ENCODE results near the gene SSBP3. TPM values are rescaled to one million over a fixed set of nuclear protein-coding genes. Genes with fewer than 3 reads are reported as not detected.
"Not testable (repeated sequence)": the region's sequence is repeated elsewhere in the genome, so short reads cannot be mapped to it uniquely, and the experiment has no call there.

Gene SSBP3
- total and polyA plus RNA-seq, 9 of the 15 experiments (the other 6 are each of a cell fraction or from before 2014, with no cell fraction given): 8.7 to 108 (median 33.8) TPM

DNA sequence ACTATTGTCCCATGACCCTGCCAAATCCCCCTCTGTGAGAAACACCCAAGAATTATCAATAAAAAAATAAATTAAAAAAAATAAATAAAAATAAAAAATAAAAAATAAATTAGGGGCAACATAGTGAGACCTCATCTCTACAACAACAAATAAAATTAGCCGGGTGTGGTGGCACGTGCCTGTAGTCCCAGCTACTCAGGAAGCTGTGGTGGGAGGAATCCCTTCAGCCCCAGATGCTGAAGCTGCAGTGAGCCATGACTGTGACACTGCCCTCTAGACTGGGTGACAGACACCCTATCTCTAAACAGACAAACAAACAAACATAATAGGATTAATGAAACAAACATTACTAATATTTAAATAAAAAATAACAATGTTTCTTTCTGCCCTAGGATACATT, 171.9 kb downstream of the SSBP3 start (continued):
- TF ChIP-seq ZNF239 (CRISPR knock-in tag; IDR thresholded peaks at IDR 0.05): no peak

DNA sequence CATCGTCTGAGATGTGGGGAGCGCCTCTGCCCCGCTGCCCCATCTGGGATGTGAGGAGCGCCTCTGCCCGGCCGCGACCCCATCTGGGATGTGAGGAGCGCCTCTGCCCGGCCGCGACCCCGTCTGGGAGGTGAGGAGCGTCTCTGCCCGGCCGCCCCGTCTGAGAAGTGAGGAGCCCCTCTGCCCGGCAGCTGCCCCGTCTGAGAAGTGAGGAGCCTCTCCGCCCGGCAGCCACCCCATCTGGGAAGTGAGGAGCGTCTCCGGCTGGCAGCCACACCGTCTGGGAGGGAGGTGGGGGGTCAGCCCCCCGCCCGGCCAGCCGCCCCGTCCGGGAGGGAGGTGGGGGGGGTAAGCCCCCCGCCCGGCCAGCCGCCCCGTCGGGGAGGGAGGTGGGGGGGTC, 173.0 kb downstream of the SSBP3 start:
- H3K27me3 ChIP-seq (ENCODE audit: control insufficient read depth in 2 of 2, insufficient read depth in 2 of 2, low read length in 2 of 2); ATAC-seq; H3K4me2 ChIP-seq (ENCODE audit: insufficient read depth, low read length); POLR2A ChIA-PET; H3K79me2 ChIP-seq (ENCODE audit: control insufficient read depth, insufficient read depth, low read length); H3K4me3 ChIP-seq; FAIRE-seq; H3K9ac ChIP-seq (ENCODE audit: insufficient read depth in 1 of 2, low read depth in 2 of 2, low read length in 2 of 2); in situ Hi-C loops (cut with MboI); DNase-seq (ENCODE audit: extremely low read depth in 1 of 4, low spot score in 3 of 4); H2AFZ ChIP-seq (ENCODE audit: low read depth, low read length); H3K9me1 ChIP-seq (ENCODE audit: control insufficient read depth, insufficient read depth, low read length); BruUV-seq (replicated peaks); H3K9me3 ChIP-seq (replicated peaks; ENCODE audit: control insufficient read depth, insufficient read depth, low read depth, low read length); intact Hi-C loops (cut with micrococcal nuclease); H3K27ac ChIP-seq (ENCODE audit: extremely low read depth, low read depth, low read length); CTCF ChIA-PET (ENCODE audit: low intra/inter-chr PET ratio): not testable (repeated sequence)
- peaks cover 19 to 27% of the 10 kb centered on the region in 2 experiments for H3K4me1 ChIP-seq (replicated peaks in 1 of 2; ENCODE audit: control insufficient read depth in 2 of 2, insufficient read depth in 2 of 2, low read length in 2 of 2)
- H4K20me1 ChIP-seq (replicated peaks; ENCODE audit: control insufficient read depth, insufficient read depth, low read length): peaks cover 11% of the 10 kb centered on the region
- peaks cover 46% of the 10 kb centered on the region for H3K36me3 ChIP-seq (ENCODE audit: control insufficient read depth, insufficient read depth, low read length)
- WGBS (ENCODE audit: insufficient coverage, low coverage, missing lambda C conversion rate): 98% methylated on average over 10 of the region's 33 CpGs

DNA sequence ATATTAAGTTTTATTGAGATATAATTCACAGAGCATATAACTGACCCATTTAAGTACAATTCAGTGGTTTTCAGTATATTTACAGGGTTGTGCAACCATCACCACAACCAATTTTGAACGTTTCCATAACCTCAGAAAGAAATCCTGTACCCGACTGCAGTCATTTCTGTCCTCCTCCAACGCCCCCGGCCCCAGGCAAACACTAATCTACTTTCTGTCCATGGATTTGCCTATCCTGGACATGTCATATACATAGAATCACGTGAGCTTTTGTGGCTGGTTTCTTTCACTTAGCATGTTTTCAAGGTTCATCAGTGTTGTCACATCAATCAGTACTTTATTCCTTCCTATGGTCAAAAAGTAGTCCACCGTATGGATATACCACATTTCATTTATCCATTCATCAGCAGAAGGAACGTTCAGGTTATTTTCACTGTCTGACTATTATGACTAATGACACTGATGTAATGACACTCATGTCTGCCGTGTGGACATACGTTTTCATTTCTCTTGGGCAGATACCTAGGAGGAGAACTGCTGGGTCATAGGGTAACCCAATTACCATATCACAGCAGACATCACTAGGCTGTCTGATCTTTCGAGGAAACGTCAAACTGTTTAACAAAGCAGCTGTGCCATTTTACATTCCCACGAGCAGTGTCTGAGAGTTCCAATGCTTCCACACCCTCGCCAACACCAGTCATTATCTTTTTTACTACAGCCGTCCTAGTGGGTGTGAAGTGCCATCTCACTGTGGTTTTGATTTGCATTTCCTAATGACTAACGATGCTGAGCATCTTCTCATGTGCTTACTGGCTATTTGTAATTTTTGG, 175.5 kb downstream of the SSBP3 start:
- peak; percentile 44 for ATAC-seq
- H3K4me2 ChIP-seq (ENCODE audit: insufficient read depth, low read length): no peak overlapping the region
- H3K27ac ChIP-seq (ENCODE audit: extremely low read depth, low read depth, low read length): peak overlapping the region; percentile 56; the same call in 2 of the 3 replicates
- H3K4me3 ChIP-seq: no peak overlapping the region
- H3K36me3 ChIP-seq (ENCODE audit: control insufficient read depth, insufficient read depth, low read length): peaks cover 37% of the 10 kb centered on the region
- ChIA-PET CTCF (ENCODE audit: low intra/inter-chr PET ratio) (no interaction called here), POLR2A (interaction anchor here (0.6 to 2.8 kb wide), 3 partner anchors 9 to 258 kb away, joined by 3 to 21 read pairs (median 4); no protein-coding TSS in a partner anchor)
- FAIRE-seq: peak; percentile 77
- H4K20me1 ChIP-seq (replicated peaks; ENCODE audit: control insufficient read depth, insufficient read depth, low read length): peaks cover 11% of the 10 kb centered on the region
- no peaks in the 10 kb centered on the region for H3K79me2 ChIP-seq (ENCODE audit: control insufficient read depth, insufficient read depth, low read length)
- no peaks in the 10 kb centered on the region for H3K27me3 ChIP-seq (ENCODE audit: control insufficient read depth in 2 of 2, insufficient read depth in 2 of 2, low read length in 2 of 2)
- peaks cover 27 to 31% of the 10 kb centered on the region in 2 experiments for H3K4me1 ChIP-seq (replicated peaks in 1 of 2; ENCODE audit: control insufficient read depth in 2 of 2, insufficient read depth in 2 of 2, low read length in 2 of 2)
- no peaks in the 10 kb centered on the region for H3K9me1 ChIP-seq (ENCODE audit: control insufficient read depth, insufficient read depth, low read length)
- in situ Hi-C loops (cut with MboI) (no loop called here), intact Hi-C loops (cut with micrococcal nuclease) (no loop called here)
- WGBS (ENCODE audit: insufficient coverage, low coverage, missing lambda C conversion rate): 25% methylated on average over 15 of the region's 15 CpGs
- H3K9me3 ChIP-seq (replicated peaks; ENCODE audit: control insufficient read depth, insufficient read depth, low read depth, low read length): no peaks in the 10 kb centered on the region
- no TSS peak for BruUV-seq (replicated peaks)
- peak in 1 of 4 experiments; percentile 31 for DNase-seq (ENCODE audit: extremely low read depth in 1 of 4, low spot score in 3 of 4)
- no peak overlapping the region for H2AFZ ChIP-seq (ENCODE audit: low read depth, low read length)
- no peak overlapping the region for H3K9ac ChIP-seq (ENCODE audit: insufficient read depth in 1 of 2, low read depth in 2 of 2, low read length in 2 of 2)
- TF ChIP-seq CREB1 (IDR thresholded peaks at IDR 0.05): no peak
- peak; percentile 25; the same call in 1 of the 2 replicates for TF ChIP-seq CREB1 (CRISPR knock-in tag; IDR thresholded peaks at IDR 0.05)
- TF ChIP-seq TAL1 (IDR thresholded peaks at IDR 0.05): no peak
- no peak for TF ChIP-seq ILK (tag; IDR thresholded peaks at IDR 0.05; ENCODE audit: borderline replicate concordance, low read depth)
- TF ChIP-seq, protein P1, sequence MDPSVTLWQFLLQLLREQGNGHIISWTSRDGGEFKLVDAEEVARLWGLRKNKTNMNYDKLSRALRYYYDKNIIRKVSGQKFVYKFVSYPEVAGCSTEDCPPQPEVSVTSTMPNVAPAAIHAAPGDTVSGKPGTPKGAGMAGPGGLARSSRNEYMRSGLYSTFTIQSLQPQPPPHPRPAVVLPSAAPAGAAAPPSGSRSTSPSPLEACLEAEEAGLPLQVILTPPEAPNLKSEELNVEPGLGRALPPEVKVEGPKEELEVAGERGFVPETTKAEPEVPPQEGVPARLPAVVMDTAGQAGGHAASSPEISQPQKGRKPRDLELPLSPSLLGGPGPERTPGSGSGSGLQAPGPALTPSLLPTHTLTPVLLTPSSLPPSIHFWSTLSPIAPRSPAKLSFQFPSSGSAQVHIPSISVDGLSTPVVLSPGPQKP (CRISPR knock-in tag; IDR thresholded peaks at IDR 0.05): no peak
- no peak for TF ChIP-seq PHF20 (IDR thresholded peaks at IDR 0.05; ENCODE audit: partially characterized antibody)
- no peak for TF ChIP-seq ATF1 (CRISPR knock-in tag; IDR thresholded peaks at IDR 0.05)
- TF ChIP-seq ATF1 (tag; IDR thresholded peaks at IDR 0.05): peak; percentile 38
- TF ChIP-seq, protein P2, sequence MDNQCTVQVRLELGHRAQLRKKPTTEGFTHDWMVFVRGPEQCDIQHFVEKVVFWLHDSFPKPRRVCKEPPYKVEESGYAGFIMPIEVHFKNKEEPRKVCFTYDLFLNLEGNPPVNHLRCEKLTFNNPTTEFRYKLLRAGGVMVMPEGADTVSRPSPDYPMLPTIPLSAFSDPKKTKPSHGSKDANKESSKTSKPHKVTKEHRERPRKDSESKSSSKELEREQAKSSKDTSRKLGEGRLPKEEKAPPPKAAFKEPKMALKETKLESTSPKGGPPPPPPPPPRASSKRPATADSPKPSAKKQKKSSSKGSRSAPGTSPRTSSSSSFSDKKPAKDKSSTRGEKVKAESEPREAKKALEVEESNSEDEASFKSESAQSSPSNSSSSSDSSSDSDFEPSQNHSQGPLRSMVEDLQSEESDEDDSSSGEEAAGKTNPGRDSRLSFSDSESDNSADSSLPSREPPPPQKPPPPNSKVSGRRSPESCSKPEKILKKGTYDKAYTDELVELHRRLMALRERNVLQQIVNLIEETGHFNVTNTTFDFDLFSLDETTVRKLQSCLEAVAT (IDR thresholded peaks at IDR 0.05): 0 out of 4 replicates have a peak, but pooled peaks of 1 of the 2 experiments have one; percentile 33
